Tibial artery (tissue), 4 donors: ENCODE data around the gene ADSS2.
"Not testable (repeated sequence)": the region's sequence is repeated elsewhere in the genome, so short reads cannot be mapped to it uniquely, and the experiment has no call there.

Experiments used
- DNase-seq, 2 donors: peaks; one replicate each; pipeline ENCODE4 v3.0.0-alpha.2; 2019
- H3K27ac ChIP-seq, 2 donors: fragments of 200-600 bp; sonication (generic) in 1 of 2; 1 replicate in 1 of 2; 2 replicates in 1 of 2; pipeline ENCODE4 v1.5.1; 2018 to 2019; ENCODE audit warnings: mild to moderate bottlenecking in 1 of 2
- H3K27me3 ChIP-seq, 2 donors: fragments of 200-600 bp; sonication (generic) in 1 of 2; one replicate each; pipeline versions ENCODE4 v1.5.1 to v1.6.0; 2016 to 2019
- H3K36me3 ChIP-seq, 3 donors: fragments of 200-600 bp; sonication (generic) in 2 of 3; one replicate each; pipeline ENCODE4 v1.5.1; 2016 to 2019; ENCODE audit warnings: mild to moderate bottlenecking in 2 of 3
- H3K4me1 ChIP-seq, 4 donors: fragments of 200-600 bp; sonication (generic) in 2 of 4; 1 replicate in 3 of 4; 2 replicates in 1 of 4; pipeline ENCODE4 v1.5.1; 2016 to 2019
- H3K4me3 ChIP-seq, 2 donors: fragments of 200-600 bp; sonication (generic) in 1 of 2; 1 replicate in 1 of 2; 2 replicates in 1 of 2; pipeline ENCODE4 v1.5.1; 2018 to 2019; ENCODE audit warnings: mild to moderate bottlenecking in 2 of 2
- H3K9me3 ChIP-seq, 3 donors: fragments of 200-600 bp; sonication (generic) in 1 of 3; one replicate each; pipeline ENCODE4 v1.5.1; 2016 to 2019
- CTCF ChIP-seq, 2 experiments: fragments of 200-600 bp in 1 of 2; fragments of 450-650 bp in 1 of 2; IDR thresholded peaks; one replicate each; pipeline ENCODE4 v1.5.1; 2017 to 2019; ENCODE audit warnings: antibody characterized with exemption in 2 of 2, mild to moderate bottlenecking in 1 of 2, moderate library complexity in 1 of 2
- intact Hi-C: fragments of 100-400 bp; cut with DNase I; formaldehyde crosslinking; loops from one replicate; pipeline ENCODE4 v1.15.0; 2023; ENCODE audit warnings: low total_unique reads

Gene ADSS2

GRCh38 chr1:244376126-244376525 lies 75.6 kb downstream of the ADSS2 start:
- DNase-seq, result no peak
- H3K9me3 ChIP-seq, result no peaks in the 10 kb centered on the region
- intact Hi-C loops, result no loop called here
- no peak overlapping the region for H3K27ac ChIP-seq
- no peaks in the 10 kb centered on the region for H3K4me1 ChIP-seq
- H3K36me3 ChIP-seq, result no peaks in the 10 kb centered on the region
- H3K27me3 ChIP-seq, result no peaks in the 10 kb centered on the region
- H3K4me3 ChIP-seq, result no peak overlapping the region
- no peak for TF ChIP-seq CTCF (IDR thresholded peaks at IDR 0.05)

GRCh38 chr1:244375051-244375450 lies 76.7 kb downstream of the ADSS2 start:
- Histone ChIP-seq H3K4me1 (no peaks in the 10 kb centered on the region), H3K27me3 (no peaks in the 10 kb centered on the region), H3K27ac (no peak overlapping the region), H3K4me3 (no peak overlapping the region), H3K36me3 (no peaks in the 10 kb centered on the region), H3K9me3 (no peaks in the 10 kb centered on the region)
- no peak for DNase-seq
- intact Hi-C loops, result no loop called here
- TF ChIP-seq CTCF (IDR thresholded peaks at IDR 0.05), result no peak

GRCh38 chr1:244374484-244374883 lies 77.2 kb downstream of the ADSS2 start:
- H3K4me1 ChIP-seq, H3K4me3 ChIP-seq, H3K27me3 ChIP-seq, intact Hi-C loops, DNase-seq, H3K9me3 ChIP-seq, H3K27ac ChIP-seq, H3K36me3 ChIP-seq: not testable (repeated sequence)

- H3K27me3 ChIP-seq, result no peaks in the 10 kb centered on the region
- no peak overlapping the region for H3K4me3 ChIP-seq
- intact Hi-C loops, result no loop called here
- no peaks in the 10 kb centered on the region for H3K4me1 ChIP-seq
- H3K27ac ChIP-seq, result no peak overlapping the region
- TF ChIP-seq CTCF (IDR thresholded peaks at IDR 0.05), result no peak
- DNase-seq, result no peak
- H3K9me3 ChIP-seq, result no peaks in the 10 kb centered on the region
- no peaks in the 10 kb centered on the region for H3K36me3 ChIP-seq
These were observed 80.2 kb downstream of the ADSS2 start for GRCh38 chr1:244371242-244372141.

DNA sequence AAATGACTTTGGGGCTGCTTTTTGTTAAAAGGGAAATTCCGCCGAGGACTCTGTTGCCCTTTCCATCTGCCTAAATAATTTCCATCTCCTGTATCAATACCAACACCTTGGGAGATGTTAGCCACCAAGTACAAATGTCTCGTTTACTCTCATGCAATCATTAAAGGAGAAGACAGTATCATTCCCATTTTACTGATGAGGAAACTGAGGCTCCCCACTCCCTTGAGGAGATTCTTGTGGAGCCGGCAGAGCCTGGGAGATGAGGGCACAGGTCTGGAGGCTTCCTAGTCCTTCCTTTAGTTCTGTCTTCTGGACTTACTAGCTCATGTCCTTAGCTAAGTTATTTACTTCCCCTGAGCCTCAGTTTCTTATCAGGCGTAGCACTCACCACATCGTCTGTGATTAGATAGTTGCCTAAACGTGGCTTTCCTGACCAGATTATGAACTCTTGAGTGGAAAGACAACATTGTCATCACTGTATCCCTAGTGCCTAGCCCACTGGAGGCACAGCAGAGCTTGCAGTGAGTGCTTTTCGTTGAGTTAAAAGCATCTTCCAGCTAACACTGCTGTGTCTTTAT lies 81.6 kb downstream of the ADSS2 start:
- intact Hi-C loops, result no loop called here
- Histone ChIP-seq H3K4me1 (peaks cover 0 to 7% (median 0%) of the 10 kb centered on the region in 4 donors), H3K36me3 (no peaks in the 10 kb centered on the region), H3K9me3 (no peaks in the 10 kb centered on the region), H3K27me3 (no peaks in the 10 kb centered on the region), H3K27ac (no peak overlapping the region), H3K4me3 (no peak overlapping the region)
- no peak for DNase-seq
- no peak for TF ChIP-seq CTCF (IDR thresholded peaks at IDR 0.05)
